Thyroid gland (tissue), 4 donors: ENCODE results near the gene ARMC5.

ENCODE experiments used
- CTCF ChIP-seq, 6 experiments: fragments of 200-600 bp in 3 of 6; fragments of 450-650 bp in 3 of 6; sonication (generic) in 3 of 6; IDR thresholded peaks; one replicate each; pipeline ENCODE4 v1.5.1; 2016 to 2019; ENCODE audit warnings: antibody characterized with exemption in 6 of 6, mild to moderate bottlenecking in 2 of 6, inconsistent platforms in 1 of 6, moderate library complexity in 1 of 6
- POLR2A ChIP-seq, 2 donors: fragments of 450-650 bp; IDR thresholded peaks; one replicate each; pipeline ENCODE4 v1.6.1; 2017; ENCODE audit warnings: antibody characterized with exemption in 2 of 2, mild to moderate bottlenecking in 2 of 2, moderate library complexity in 1 of 2

- TF ChIP-seq CTCF (IDR thresholded peaks at IDR 0.05) (no peak), POLR2A (IDR thresholded peaks at IDR 0.05) (no peak)
These were observed 40.6 kb downstream of the ARMC5 start for GRCh38 chr16:31499928-31500327.
